ENCODE data around the gene SNX6. TPM values are rescaled to one million over a fixed set of nuclear protein-coding genes. Genes with fewer than 3 reads are reported as not detected.
A peak's percentile ranks its signal among the peaks of the same experiment; 100 is the strongest.
"Not testable (repeated sequence)": the region's sequence is repeated elsewhere in the genome, so short reads cannot be mapped to it uniquely, and the experiment has no call there.

SNX6 gene
- total RNA-seq, 1 experiment from 2014 or later: 188 TPM

DNA sequence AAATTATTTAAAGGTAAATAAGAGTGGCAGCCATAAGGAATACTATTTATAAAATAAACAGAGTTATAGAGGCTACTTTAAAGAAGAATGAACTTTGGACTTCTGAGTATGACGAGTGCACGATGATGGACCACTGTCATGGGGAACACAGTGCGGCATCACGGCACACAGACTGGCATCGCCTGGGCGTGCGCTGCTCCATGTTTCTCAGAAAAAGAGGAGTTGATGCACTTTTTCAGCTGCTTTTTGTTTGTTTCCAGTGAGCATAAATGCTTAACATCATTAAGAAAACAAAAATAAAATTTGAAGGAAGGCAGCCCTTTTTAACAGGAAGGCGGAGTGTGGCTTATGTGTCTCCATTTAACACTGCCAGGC lies 67.2 kb downstream of the SNX6 start:
- no peak for DNase-seq (ENCODE audit: low read depth)

GRCh38 chr14:34562037-34562775 lies 67.7 kb downstream of the SNX6 start:
- not testable (repeated sequence) for DNase-seq (ENCODE audit: low read depth)

DNA sequence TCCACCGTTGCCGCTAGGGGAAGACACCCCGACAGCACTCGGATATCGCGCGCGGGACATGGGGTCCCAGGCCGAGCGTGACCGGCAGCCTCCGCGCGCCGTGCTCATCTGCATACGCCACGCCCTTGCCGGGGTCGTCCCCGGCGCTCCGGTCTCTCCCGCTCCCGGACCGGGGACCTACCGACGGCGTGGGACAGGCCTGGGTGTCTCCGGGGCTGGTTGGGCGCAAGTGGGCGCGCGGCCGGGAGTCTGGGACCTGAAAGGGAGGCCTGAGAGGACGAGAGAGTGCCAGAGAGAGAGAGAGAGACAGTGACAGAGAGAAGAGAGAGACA lies 73.5 kb downstream of the SNX6 start:
- not testable (repeated sequence) for DNase-seq (ENCODE audit: low read depth)

DNA sequence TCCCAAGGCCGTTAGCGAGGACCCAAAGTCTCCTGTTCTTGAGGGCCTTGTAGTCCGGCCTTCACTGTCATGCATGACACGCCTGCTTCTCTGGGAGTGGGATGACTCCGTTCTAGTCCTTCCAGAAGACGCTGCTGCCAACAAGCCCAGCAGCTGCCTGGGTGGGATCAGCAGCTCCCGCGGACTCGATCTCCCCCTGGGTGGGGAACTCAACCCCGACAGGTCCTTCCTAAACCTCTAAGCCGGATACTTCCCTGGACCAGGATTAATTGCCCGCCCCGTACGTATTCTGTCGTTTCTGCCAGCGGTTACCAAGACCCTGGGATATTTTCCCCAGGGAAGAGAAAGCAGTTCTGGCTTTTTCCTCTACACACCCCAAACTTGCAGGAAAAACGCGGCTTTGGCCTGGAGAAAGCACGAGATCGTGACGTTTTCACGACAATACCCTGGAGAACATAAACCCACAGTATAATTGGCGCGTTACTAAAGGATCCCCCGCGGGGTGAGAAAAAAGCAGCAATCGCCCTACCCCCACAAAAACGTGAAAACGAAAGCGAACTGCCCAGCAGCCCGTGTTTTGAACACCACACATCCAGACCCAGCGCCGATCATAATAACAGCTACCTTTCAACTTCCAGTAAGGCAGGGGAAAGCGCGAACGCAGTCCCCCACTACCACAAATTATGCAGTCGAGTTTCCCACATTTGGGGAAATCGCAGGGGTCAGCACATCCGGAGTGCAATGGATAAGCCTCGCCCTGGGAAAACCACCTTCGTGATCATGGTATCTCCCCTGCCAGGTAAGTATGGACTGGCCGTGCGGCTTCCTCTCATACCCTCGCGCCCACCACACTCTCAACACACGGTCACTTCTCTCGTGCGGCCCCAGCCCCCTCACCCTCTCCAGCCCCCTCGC lies 74.1 kb downstream of the SNX6 start:
- DNase-seq (ENCODE audit: low read depth): not testable (repeated sequence)

GRCh38 chr14:34554540-34555250 lies 75.3 kb downstream of the SNX6 start:
- peak; percentile 54 for DNase-seq (ENCODE audit: low read depth)

DNA sequence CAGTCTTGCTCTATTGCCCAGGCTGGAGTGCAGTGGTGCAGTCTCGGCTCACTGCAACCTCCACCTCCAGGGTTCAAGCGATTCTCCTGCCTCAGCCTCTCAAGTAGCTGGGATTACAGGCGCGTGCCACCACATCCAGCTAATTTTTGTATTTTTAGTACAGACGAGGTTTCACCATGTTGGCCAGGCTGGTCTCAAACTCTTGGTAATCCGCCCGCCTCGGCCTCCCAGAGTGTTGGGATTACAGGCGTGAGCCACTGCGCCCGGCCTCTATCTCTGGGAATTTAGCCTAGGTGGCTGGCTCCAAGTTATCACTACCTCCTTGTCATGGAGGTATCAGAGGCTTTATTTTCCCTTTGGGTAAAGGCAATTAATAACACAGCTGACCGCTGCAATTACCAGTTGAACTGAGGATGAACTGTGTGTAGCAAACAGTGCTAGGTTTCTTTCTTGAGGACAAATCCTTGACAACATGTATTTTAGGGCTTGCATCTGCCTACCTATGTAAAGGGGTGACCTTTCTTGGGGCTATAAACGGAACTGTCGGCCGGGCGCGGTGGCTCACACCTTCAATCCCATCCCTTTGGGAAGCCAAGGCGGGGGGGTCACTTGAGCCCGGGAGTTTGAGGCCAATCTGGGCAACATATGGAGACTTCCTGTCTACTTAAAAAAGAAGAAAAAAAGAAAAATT lies 80.5 kb downstream of the SNX6 start:
- not testable (repeated sequence) for DNase-seq (ENCODE audit: low read depth)

- no peak for DNase-seq (ENCODE audit: low read depth)
Observed at GRCh38 chr14:34548472-34548981, 81.4 kb downstream of the SNX6 start.

GRCh38 chr14:34547136-34547520 lies 82.8 kb downstream of the SNX6 start:
- DNase-seq (ENCODE audit: low read depth): not testable (repeated sequence)

DNA sequence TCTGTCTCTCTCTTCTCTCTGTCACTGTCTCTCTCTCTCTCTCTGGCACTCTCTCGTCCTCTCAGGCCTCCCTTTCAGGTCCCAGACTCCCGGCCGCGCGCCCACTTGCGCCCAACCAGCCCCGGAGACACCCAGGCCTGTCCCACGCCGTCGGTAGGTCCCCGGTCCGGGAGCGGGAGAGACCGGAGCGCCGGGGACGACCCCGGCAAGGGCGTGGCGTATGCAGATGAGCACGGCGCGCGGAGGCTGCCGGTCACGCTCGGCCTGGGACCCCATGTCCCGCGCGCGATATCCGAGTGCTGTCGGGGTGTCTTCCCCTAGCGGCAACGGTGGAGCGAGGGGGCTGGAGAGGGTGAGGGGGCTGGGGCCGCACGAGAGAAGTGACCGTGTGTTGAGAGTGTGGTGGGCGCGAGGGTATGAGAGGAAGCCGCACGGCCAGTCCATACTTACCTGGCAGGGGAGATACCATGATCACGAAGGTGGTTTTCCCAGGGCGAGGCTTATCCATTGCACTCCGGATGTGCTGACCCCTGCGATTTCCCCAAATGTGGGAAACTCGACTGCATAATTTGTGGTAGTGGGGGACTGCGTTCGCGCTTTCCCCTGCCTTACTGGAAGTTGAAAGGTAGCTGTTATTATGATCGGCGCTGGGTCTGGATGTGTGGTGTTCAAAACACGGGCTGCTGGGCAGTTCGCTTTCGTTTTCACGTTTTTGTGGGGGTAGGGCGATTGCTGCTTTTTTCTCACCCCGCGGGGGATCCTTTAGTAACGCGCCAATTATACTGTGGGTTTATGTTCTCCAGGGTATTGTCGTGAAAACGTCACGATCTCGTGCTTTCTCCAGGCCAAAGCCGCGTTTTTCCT lies 83.4 kb downstream of the SNX6 start:
- not testable (repeated sequence) for DNase-seq (ENCODE audit: low read depth)

GRCh38 chr14:34540181-34541059 lies 89.5 kb downstream of the SNX6 start:
- DNase-seq (ENCODE audit: low read depth): not testable (repeated sequence)

GRCh38 chr14:34539407-34540180 lies 90.4 kb downstream of the SNX6 start, which contains the start of gene EAPP:
EAPP (minus strand) TSS chr14:34539701; CDS start chr14:34539628, 73 bp downstream.
- peak; percentile 97 for DNase-seq (ENCODE audit: low read depth)

GRCh38 chr14:34538871-34539406 lies 91.0 kb downstream of the SNX6 start:
- DNase-seq (ENCODE audit: low read depth): no peak

- DNase-seq (ENCODE audit: low read depth): not testable (repeated sequence)
Observed at GRCh38 chr14:34538096-34538495, 91.9 kb downstream of the SNX6 start.

DNA sequence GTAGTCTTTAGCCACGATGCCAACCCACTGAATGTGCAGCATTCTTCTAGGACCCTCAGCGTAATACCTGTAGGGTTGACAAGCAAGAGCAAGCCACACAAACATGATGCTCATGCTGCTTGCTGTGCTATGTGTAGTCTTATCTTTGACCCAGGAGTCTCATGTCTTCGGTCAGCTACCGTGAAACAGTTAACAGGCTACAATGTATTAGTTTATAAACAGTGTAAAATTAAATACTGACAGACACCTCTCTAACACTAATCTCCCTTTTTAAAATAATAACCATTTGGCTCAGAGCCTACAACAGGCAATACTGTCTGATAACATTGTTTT lies 92.3 kb downstream of the SNX6 start:
- DNase-seq (ENCODE audit: low read depth): no peak

DNA sequence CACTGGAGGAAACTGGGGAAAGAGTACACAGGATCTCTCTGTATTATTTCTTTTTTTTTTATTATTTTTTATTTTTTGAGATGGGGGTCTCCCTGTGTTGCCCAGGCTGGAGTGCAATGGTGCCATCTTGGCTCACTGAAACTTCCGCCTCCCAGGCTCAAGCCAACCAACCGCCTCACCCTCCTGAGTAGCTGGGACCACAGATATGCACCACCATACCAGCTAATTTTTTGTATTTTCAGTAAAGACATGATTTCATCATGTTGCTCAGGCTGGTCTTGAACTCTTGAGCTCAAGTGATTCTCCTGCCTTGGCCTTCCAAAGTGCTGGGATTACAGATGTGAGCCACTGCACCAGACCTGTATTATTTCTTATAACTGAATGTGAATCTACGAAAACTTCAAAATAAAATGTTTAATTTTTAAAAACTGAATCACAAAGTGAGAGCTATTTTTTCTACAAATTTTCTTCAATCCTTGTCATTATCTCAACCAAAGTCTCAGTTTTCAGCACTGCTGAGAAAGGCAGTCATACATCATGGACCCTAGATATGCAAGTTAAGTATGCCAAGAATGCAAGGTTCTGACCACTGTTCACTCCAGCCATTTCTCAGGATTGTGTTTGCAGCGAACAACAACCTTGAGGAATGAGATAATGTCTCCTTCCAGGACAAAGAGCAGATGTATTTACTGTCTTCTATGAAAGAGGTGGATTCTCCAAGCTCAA lies 92.8 kb downstream of the SNX6 start:
- DNase-seq (ENCODE audit: low read depth): peak; percentile 15

GRCh38 chr14:34527591-34527990 lies 102.4 kb downstream of the SNX6 start:
- DNase-seq (ENCODE audit: low read depth): no peak

DNA sequence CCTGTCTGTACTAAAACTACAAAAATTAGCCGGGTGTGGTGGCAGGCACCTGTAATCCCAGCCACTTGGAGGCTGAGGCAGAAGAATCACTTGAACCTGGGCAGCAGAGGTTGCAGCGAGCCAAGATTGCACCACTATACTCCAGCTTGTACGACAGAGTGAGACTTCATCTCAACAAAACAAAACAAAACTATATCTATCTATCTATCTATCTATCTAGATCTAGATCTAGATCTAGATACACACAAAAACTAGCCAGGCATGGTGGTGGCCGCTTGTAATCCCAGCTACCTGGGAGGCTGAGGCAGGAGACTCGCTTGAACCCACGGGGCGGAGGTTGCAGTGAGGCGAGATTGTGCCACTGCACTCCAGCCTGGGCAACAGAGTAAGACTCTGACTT lies 105.7 kb downstream of the SNX6 start:
- not testable (repeated sequence) for DNase-seq (ENCODE audit: low read depth)

DNA sequence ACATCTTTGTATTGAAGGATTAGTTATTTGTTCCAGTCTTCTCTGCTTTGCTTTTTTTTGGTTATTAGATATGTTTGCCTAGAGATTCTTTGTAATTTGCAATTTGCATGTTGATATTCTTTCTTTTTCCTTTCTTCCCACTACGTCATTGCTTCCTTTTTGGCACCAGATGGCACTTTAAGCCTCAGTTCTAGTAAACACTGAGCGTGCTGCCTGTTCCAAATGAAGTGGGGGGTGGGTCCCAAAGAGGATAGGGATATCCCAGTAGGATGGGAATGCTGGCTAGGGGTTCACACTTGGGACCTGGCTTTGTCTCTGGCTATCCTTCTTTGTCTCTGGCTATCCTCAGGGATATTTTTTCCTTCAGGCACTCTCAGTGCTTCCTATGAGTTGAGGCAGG lies 107.5 kb downstream of the SNX6 start:
- DNase-seq (ENCODE audit: low read depth): no peak
